ENCODE measurements around the gene ADA. TPM values are rescaled to one million over a fixed set of nuclear protein-coding genes. Genes with fewer than 3 reads are reported as not detected.
"Not testable (repeated sequence)": the region's sequence is repeated elsewhere in the genome, so short reads cannot be mapped to it uniquely, and the experiment has no call there.

The ADA gene
- total RNA-seq, 2 experiments from 2014 or later: 67.0 to 142 TPM

GRCh38 chr20:44681796-44682566 lies 30.5 kb upstream of the ADA start:
- POLR2A ChIA-PET: interaction anchor here (0.7 to 0.9 kb wide), 5 partner anchors 15 to 146 kb away, joined by 3 to 4 read pairs (median 3); no protein-coding TSS in a partner anchor
- intact Hi-C loops (cut with micrococcal nuclease; ENCODE audit: unreplicated experiment): loop anchor here (2.0 to 5.0 kb wide), 3 partner anchors 35 to 105 kb away; no protein-coding TSS in a partner anchor
- H3K36me3 ChIP-seq (ENCODE audit: insufficient read depth, low read length): no peaks in the 10 kb centered on the region
- H4K20me1 ChIP-seq (ENCODE audit: insufficient read depth, low read length): no peaks in the 10 kb centered on the region
- CTCF ChIA-PET (ENCODE audit: unreplicated experiment): interaction anchor here (1.1 kb wide), 1 partner anchor 32 kb away, joined by 3 read pairs; no protein-coding TSS in a partner anchor
- TF ChIP-seq EZH2phosphoT487 (IDR thresholded peaks at IDR 0.05; ENCODE audit: borderline replicate concordance, low read depth, low read length) (no peak), CTCF (conservative IDR thresholded peaks at IDR 0.05; ENCODE audit: low read length) (no peak)
- no peaks in the 10 kb centered on the region for H3K79me2 ChIP-seq (ENCODE audit: insufficient read depth, low read depth, low read length)
- peaks cover 32% of the 10 kb centered on the region for H3K4me1 ChIP-seq (ENCODE audit: insufficient read depth, low read length, poor library complexity, severe bottlenecking)
- DNase-seq (ENCODE audit: low spot score): no peak
- H3K27ac ChIP-seq (ENCODE audit: low read depth, low read length, poor library complexity, severe bottlenecking): no peak overlapping the region
- H3K4me3 ChIP-seq (ENCODE audit: low read depth, low read length, poor library complexity, severe bottlenecking): no peak overlapping the region
- H3K9me3 ChIP-seq (ENCODE audit: low read length): no peaks in the 10 kb centered on the region
- no TSS peak for BruUV-seq (replicated peaks)
- H3K4me2 ChIP-seq (ENCODE audit: low read length): no peak overlapping the region
- H2AFZ ChIP-seq (ENCODE audit: low read length): no peak overlapping the region
- H3K9me2 ChIP-seq (ENCODE audit: insufficient read depth, low read length): no peaks in the 10 kb centered on the region

DNA sequence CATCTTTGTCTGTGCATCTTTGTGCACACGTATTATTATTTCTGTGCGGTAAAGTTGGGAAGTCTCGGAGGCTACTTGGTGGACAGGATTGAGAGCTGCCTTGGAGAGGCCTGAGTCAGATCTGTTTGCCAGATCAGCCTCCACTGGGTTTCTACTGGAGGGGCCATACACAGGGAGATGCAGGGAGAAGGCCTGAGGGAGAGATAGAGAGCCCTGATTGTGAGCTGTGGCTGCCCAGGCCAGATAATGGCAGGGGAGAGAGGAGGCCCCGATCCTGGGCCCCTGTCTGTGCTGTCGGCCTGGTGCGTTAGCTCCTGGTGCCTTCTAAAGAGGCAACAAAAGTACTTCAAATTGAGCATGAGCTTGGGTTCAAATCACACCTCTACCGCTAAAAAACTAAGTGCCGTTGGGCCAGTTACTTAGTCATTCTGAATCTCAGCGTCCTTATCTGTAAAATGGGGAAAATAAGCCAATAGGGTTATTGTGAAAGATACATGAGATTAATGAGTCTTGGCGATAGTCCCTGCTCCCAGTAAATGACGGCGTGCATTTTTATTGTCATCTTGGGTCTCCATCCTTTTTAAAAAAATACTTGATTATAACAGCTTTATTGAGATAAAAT lies 27.6 kb upstream of the ADA start:
- intact Hi-C loops (cut with micrococcal nuclease; ENCODE audit: unreplicated experiment): no loop called here
- Histone ChIP-seq H3K9me3 (ENCODE audit: low read length) (no peaks in the 10 kb centered on the region), H3K4me1 (ENCODE audit: insufficient read depth, low read length, poor library complexity, severe bottlenecking) (peaks cover 18% of the 10 kb centered on the region), H3K27ac (ENCODE audit: low read depth, low read length, poor library complexity, severe bottlenecking) (no peak overlapping the region), H3K4me3 (ENCODE audit: low read depth, low read length, poor library complexity, severe bottlenecking) (no peak overlapping the region), H3K9me2 (ENCODE audit: insufficient read depth, low read length) (no peaks in the 10 kb centered on the region), H3K79me2 (ENCODE audit: insufficient read depth, low read depth, low read length) (no peaks in the 10 kb centered on the region), H3K36me3 (ENCODE audit: insufficient read depth, low read length) (no peaks in the 10 kb centered on the region), H2AFZ (ENCODE audit: low read length) (no peak overlapping the region), H3K4me2 (ENCODE audit: low read length) (no peak overlapping the region), H4K20me1 (ENCODE audit: insufficient read depth, low read length) (no peaks in the 10 kb centered on the region)
- no peak for DNase-seq (ENCODE audit: low spot score)
- TF ChIP-seq EZH2phosphoT487 (IDR thresholded peaks at IDR 0.05; ENCODE audit: borderline replicate concordance, low read depth, low read length) (no peak), CTCF (conservative IDR thresholded peaks at IDR 0.05; ENCODE audit: low read length) (no peak)
- no TSS peak for BruUV-seq (replicated peaks)
- ChIA-PET CTCF (ENCODE audit: unreplicated experiment) (no interaction called here), POLR2A (no interaction called here)

- no TSS peak for BruUV-seq (replicated peaks)
- no peak overlapping the region for H3K27ac ChIP-seq (ENCODE audit: low read depth, low read length, poor library complexity, severe bottlenecking)
- ChIA-PET POLR2A (no interaction called here), CTCF (ENCODE audit: unreplicated experiment) (no interaction called here)
- no peaks in the 10 kb centered on the region for H3K9me3 ChIP-seq (ENCODE audit: low read length)
- H3K36me3 ChIP-seq (ENCODE audit: insufficient read depth, low read length): no peaks in the 10 kb centered on the region
- no peaks in the 10 kb centered on the region for H4K20me1 ChIP-seq (ENCODE audit: insufficient read depth, low read length)
- peaks cover 10% of the 10 kb centered on the region for H3K4me1 ChIP-seq (ENCODE audit: insufficient read depth, low read length, poor library complexity, severe bottlenecking)
- no peak overlapping the region for H3K4me2 ChIP-seq (ENCODE audit: low read length)
- no peaks in the 10 kb centered on the region for H3K9me2 ChIP-seq (ENCODE audit: insufficient read depth, low read length)
- TF ChIP-seq CTCF (conservative IDR thresholded peaks at IDR 0.05; ENCODE audit: low read length): no peak
- TF ChIP-seq EZH2phosphoT487 (IDR thresholded peaks at IDR 0.05; ENCODE audit: borderline replicate concordance, low read depth, low read length): no peak
- H2AFZ ChIP-seq (ENCODE audit: low read length): no peak overlapping the region
- no peaks in the 10 kb centered on the region for H3K79me2 ChIP-seq (ENCODE audit: insufficient read depth, low read depth, low read length)
- intact Hi-C loops (cut with micrococcal nuclease; ENCODE audit: unreplicated experiment): no loop called here
- DNase-seq (ENCODE audit: low spot score): no peak
- H3K4me3 ChIP-seq (ENCODE audit: low read depth, low read length, poor library complexity, severe bottlenecking): no peak overlapping the region
Measured at GRCh38 chr20:44678242-44678641, 26.7 kb upstream of the ADA start.

DNA sequence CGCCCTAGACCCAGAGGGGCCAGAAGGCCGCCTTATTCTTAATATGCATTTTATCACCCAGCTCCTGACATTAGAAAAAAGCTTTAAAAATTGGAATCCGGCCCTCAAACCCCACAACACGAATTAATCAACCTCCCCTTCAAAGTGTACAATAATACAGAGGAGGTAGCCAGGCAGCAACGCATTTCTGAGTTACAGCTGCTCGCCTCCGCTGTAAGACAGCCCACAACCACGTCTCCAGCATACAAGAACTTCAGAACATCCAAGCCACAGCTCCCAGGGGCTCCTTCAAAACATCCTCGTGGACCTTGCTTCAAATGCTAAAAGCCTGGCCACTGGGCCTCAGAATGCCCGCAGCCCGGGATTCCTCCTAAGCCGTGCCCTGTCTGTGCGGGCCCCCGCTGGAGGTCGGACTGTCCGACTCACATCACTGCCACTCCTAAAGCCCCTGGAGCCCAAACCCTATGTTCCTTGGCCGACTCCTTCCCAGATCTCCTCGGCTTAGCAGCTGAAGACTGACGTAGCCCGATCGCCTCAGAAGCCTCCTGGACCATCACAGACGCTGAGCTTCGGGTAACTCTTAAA lies 20.9 kb upstream of the ADA start:
- H3K4me1 ChIP-seq (ENCODE audit: insufficient read depth, low read length, poor library complexity, severe bottlenecking); H3K4me3 ChIP-seq (ENCODE audit: low read depth, low read length, poor library complexity, severe bottlenecking); H2AFZ ChIP-seq (ENCODE audit: low read length); POLR2A ChIA-PET; CTCF ChIA-PET (ENCODE audit: unreplicated experiment); H3K27ac ChIP-seq (ENCODE audit: low read depth, low read length, poor library complexity, severe bottlenecking); DNase-seq (ENCODE audit: low spot score); H3K9me2 ChIP-seq (ENCODE audit: insufficient read depth, low read length); H3K79me2 ChIP-seq (ENCODE audit: insufficient read depth, low read depth, low read length); H3K36me3 ChIP-seq (ENCODE audit: insufficient read depth, low read length); intact Hi-C loops (cut with micrococcal nuclease; ENCODE audit: unreplicated experiment); H3K4me2 ChIP-seq (ENCODE audit: low read length); H3K9me3 ChIP-seq (ENCODE audit: low read length); H4K20me1 ChIP-seq (ENCODE audit: insufficient read depth, low read length); BruUV-seq (replicated peaks): not testable (repeated sequence)

All from OCI-LY7 (cell line).